WI38 (cell line): ENCODE data around the gene PAPPA.

Source experiments
- H3K4me3 ChIP-seq: 2 replicates; pipeline ENCODE4 v1.5.1; 2011; ENCODE audit warnings: low read depth, mild to moderate bottlenecking, control low read depth, low read length
- CTCF ChIP-seq: IDR thresholded peaks from 2 replicates; pipeline ENCODE4 v1.5.1; 2012; ENCODE audit warnings: low read depth, mild to moderate bottlenecking, control low read depth, low read length

Gene PAPPA

GRCh38 chr9:116209414-116210116 lies 56.0 kb downstream of the PAPPA start:
- H3K4me3 ChIP-seq = no peak overlapping the region
- TF ChIP-seq CTCF = no peak

GRCh38 chr9:116212986-116213692 lies 59.5 kb downstream of the PAPPA start:
- no peak overlapping the region for H3K4me3 ChIP-seq
- TF ChIP-seq CTCF = no peak

GRCh38 chr9:116213693-116214047 lies 60.1 kb downstream of the PAPPA start:
- H3K4me3 ChIP-seq = no peak overlapping the region
- TF ChIP-seq CTCF = no peak

GRCh38 chr9:116218399-116218798 lies 64.8 kb downstream of the PAPPA start:
- TF ChIP-seq CTCF = no peak
- H3K4me3 ChIP-seq = no peak overlapping the region

GRCh38 chr9:116219686-116220085 lies 66.1 kb downstream of the PAPPA start:
- no peak overlapping the region for H3K4me3 ChIP-seq
- no peak for TF ChIP-seq CTCF

GRCh38 chr9:116223926-116224325 lies 70.3 kb downstream of the PAPPA start:
- no peak for TF ChIP-seq CTCF
- H3K4me3 ChIP-seq = no peak overlapping the region

- no peak overlapping the region for H3K4me3 ChIP-seq
- no peak for TF ChIP-seq CTCF
Observed at GRCh38 chr9:116230051-116230632, 76.6 kb downstream of the PAPPA start.
